GM21423 (cell line): ENCODE results near the gene ZNF217.
A peak's percentile ranks its signal among the peaks of the same experiment; 100 is the strongest.
"Not testable (repeated sequence)": the region's sequence is repeated elsewhere in the genome, so short reads cannot be mapped to it uniquely, and the experiment has no call there.

Experiments
- ATAC-seq: cut with Tn5 transposase; IDR thresholded peaks from one replicate; pipeline ENCODE4 v1.9.1; 2021; ENCODE audit warnings: mild to moderate bottlenecking, moderate library complexity; ENCODE audit not compliant: unreplicated experiment

The ZNF217 gene

GRCh38 chr20:53584550-53584913 is 9.1 kb downstream of the ZNF217 start:
- not testable (repeated sequence) for ATAC-seq

- ATAC-seq, result not testable (repeated sequence)
Measured at GRCh38 chr20:53583660-53584549, 9.7 kb downstream of the ZNF217 start.

GRCh38 chr20:53582574-53583351 is 10.9 kb downstream of the ZNF217 start:
- no peak for ATAC-seq

DNA sequence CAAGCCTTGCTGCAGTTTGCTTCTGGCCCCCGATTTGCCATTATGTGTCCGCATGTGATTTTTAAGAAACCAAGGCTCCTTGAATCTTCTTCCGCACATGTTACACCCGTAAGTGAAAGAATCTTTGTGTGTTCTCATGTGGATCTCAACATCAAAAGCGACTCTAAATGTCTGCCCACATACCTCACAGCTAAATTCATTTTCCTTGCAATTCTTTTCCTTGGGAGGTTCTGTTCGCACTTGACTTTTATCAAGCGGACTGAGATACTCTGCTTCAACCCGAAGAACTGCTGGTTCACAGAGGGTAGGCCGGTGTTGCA is 11.4 kb downstream of the ZNF217 start:
- ATAC-seq, result no peak

DNA sequence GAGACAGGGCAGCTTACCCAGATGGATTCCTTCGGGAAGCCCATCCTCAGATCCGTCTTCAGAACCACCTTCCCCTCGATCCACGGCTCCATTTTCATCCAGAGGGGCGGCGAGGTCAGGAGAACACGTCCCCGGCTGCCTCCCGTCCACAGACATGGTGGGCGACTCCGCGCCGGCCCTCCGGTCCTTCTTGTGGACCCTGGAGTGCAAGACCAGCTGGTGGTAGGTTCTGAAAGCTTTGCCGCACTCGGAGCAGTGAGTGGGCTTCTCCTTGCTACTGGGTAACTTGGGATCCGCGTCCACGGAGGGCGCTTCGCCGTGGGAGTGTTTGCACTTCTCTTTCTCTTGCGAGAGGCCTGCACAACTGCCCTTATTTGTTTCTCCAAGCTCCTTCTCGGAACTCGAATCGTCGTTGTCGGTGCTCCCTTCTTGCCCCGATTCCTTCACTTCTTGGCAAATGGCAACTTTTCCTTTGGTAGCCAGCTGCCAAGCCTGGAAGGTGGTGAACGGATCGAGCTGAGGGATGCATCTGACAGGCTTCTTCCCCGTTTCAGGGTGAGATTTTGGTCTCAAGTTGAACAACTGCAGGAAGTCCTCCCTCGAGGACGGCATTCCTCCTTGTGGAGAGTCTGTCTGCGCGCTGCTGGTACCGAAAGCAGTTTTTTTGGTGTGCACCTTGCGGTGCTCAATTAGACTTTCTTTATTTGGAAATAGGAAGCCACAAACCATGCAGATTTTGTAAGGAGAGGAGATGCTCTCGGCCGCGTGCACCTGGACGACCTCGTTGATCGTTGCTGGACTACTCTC is 12.0 kb downstream of the ZNF217 start:
- ATAC-seq, result no peak

DNA sequence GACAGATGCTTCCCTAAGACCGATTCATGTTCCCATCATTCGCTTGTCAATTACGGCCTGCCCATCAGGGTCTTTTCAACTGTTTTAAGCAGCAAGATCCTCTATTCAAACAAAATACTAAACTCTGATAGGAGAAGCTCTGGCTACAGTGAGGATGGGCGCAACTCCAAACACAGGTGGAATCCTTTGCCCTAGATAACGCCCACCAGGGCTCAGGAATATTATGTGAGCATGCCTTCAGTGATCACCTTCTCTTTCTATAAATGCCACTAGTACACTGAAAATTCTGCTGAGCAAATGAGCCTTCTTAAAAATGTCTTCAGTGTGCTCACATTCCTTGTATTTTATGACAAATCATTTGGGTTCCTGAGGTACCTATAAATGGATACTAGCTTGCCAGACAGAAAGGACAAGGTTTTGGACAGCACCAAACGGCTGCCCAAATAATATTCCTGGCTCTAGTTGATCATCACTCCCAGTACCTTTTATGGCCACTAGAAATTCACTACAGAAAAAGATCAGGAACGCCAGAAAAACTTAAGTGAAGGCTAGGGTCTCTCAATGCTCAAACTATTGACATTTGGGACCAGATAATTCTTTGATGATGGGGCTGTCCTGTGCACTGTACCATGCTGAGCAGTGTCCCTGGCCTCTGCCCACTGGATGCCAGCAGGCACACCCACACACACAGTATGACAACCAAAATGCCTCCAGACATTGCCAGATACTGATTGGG is 13.1 kb downstream of the ZNF217 start:
- ATAC-seq, result no peak

DNA sequence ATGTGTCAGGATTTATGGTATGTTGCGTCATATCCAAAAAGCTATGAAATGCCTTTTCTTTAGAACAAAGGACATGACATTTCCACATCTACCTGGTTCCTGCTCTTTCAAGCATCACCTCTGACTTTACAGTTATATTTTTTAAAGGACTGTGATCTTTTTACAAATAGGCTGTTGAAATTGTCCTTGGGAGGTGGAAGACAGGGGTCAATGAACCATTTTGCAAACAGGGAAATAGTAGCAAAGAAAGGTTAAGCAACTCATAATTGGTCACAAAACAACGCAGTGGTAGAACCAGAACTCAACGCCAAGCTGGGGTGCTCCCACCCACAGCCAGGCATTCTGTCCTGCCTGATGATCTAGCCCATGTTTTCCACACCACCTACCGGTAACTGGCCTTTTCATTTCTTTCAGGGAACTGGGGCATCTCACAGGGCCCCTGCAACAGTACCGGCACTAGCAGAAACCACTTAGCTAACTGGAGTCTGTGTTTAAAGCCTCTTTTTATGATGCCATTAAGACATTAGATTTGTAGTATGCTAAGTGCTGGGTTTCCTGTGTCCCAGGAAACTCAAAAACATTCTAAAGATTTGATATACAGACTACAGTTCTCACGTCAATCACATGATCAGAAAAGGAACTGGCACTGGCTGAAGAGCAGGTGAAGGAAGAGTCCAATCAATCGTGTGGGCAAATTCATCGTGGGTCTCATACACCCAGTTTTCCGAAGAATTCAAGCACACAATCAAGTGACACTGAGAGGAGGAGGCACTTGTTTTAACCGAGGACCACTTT is 13.9 kb downstream of the ZNF217 start:
- no peak for ATAC-seq

GRCh38 chr20:53579266-53579580 is 14.4 kb downstream of the ZNF217 start:
- ATAC-seq, result no peak

DNA sequence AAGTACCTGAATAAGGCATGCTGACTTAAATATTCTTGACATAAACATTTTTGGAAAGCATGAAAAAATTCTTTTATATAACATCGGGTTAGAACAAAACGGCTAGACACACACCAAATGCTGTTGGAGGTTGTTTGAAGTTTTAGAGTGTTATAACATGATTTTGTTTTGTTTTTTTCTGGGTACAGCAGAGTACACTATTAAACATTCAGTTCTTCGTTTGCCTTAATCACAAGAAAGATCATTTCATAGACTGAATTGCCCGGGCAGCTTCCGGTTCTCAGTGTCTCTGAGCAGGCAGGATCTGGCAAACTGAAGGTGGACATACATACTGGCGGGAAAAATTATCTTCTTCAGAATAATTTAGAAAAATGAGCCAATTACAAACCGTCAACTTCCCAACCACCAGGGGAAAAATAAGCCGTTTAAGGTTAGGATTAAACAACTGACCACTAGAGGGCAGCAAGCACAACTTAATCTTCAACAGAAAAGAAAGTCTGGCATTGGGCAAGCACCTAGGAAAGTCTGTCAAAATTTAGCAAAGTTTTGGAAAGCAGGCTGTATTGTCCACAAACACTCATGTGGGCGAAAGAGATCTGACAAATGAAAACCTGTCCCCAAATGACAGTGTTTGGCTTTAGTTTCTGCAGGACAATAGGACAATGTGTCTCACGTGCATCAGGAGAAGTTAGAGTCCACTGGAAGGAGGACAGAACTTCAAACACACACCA is 15.0 kb downstream of the ZNF217 start:
- ATAC-seq, result peak; percentile 45

- ATAC-seq, result no peak
Measured at GRCh38 chr20:53576586-53577318, 16.9 kb downstream of the ZNF217 start.

- ATAC-seq, result no peak
Measured at GRCh38 chr20:53576195-53576580, 17.5 kb downstream of the ZNF217 start.

GRCh38 chr20:53575481-53576194 is 18.0 kb downstream of the ZNF217 start:
- no peak for ATAC-seq

- no peak for ATAC-seq
Measured at GRCh38 chr20:53574819-53575218, 18.8 kb downstream of the ZNF217 start.

DNA sequence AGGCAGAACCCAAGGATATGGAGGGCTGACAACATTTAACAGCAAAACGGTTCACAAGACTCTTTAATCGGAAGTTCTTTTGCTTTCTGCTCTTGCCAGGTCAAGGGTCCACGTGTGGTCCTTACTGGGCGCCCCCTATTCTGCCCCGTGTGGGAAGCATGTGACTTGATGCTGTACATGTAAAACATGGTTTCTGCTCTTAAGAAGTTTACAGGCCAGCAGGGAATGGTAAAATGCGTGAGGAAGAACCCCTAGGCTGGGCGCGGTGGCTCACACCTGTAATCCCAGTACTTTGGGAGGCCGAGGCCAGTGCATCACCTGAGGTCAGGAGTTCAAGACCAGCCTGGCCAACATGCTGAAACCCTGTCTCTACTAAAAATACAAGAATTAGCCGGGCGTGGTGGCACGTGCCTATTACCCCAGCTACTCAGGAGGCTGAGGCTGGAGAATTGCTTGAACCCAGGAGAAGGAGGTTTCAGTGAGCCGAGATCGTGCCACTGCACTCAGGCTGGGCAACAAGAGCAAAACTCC is 19.3 kb downstream of the ZNF217 start:
- no peak for ATAC-seq

DNA sequence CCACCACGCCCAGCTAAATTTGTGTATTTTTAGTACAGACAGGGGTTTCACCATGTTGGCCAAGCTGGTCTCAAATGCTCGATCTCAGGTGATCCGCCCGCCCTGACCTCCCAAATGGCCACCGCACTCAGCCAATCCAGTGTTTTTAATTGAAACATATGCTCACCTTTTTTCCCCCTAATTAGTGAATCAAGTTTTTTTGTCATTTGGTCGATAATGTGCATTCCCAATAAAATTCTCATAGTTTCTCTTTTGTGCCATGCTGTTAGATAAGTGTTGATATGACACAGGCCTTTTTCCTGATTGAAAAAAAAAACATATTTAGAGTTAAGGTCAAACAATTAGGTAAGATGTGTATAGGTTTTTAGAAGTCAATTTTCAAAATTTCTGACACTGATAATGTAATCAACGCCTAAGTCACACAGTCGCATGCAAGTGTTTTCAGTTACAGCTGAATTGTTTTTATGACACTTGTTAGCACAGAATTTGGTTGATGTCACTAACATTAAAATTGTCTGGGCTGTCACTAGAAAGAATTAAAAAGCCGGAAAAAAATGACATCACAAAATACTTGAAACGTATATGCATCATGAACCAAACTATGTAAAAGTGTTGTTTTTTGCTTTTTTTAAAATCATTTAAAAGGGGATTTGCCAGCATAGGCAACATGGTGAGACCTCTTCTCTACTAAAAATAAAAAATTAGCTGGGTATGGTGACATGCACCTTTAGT is 21.9 kb downstream of the ZNF217 start:
- ATAC-seq, result no peak

DNA sequence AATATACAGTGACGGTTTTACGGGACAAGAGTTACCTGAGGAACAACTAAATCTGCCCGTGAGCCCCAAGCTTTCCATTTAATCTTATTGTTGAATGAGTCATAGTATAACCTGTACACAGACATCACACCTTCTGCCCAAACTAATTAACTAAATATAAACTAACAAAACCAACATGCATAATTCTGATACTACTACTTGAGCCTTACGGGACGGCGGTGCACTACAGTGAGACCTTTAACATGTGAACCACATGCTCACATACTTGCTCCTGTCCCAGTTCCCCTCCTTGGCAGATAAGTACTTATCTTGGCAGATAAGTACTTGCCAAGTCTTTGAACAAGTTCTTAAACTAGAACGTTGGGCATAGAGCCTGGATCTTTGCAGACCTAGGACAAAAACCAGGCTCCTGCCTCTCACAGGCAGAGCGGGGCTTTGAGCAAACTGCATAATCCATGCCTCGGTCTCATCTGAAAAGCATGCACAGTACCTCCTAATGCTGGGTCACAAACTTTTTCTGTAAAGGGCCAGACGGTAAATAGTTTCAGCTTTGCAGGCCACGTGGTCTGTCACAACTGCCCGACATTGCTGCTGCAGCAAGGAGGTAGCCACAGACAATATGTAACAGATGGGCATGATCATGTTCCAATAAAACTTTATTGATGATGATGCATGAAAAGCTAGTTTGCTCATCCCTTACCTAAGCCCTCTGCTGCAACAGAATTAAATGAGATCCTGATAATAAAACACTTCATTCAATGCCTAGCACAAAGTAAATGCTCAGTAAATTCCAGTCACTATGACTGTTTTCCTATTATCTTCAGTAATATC is 23.0 kb downstream of the ZNF217 start:
- no peak for ATAC-seq
